ENCODE data around the gene C16orf54. TPM values are rescaled to one million over a fixed set of nuclear protein-coding genes. Genes with fewer than 3 reads are reported as not detected.
A peak's percentile ranks its signal among the peaks of the same experiment; 100 is the strongest.

The C16orf54 gene
- total and polyA plus RNA-seq, 2 of the 4 experiments (the other 2 are of a cell fraction), result not detected

- no peak overlapping the region for H2AFZ ChIP-seq (replicated peaks; ENCODE audit: low read length, poor library complexity)
- intact Hi-C loops (cut with micrococcal nuclease) (no loop called here), in situ Hi-C loops (cut with MboI; ENCODE audit: low sequenced_read_pairs) (no loop called here), dilution Hi-C loops (cut with HindIII; ENCODE audit: low sequenced_read_pairs, unreplicated experiment) (no loop called here)
- ATAC-seq (ENCODE audit: low read depth), result peak; percentile 60
- no peak overlapping the region for H2BK5ac ChIP-seq (ENCODE audit: low read depth, low read length, poor library complexity, severe bottlenecking)
- H2AK9ac ChIP-seq (replicated peaks; ENCODE audit: low read depth, low read length, poor library complexity), result no peak overlapping the region
- no peak overlapping the region for H3K56ac ChIP-seq (ENCODE audit: extremely low read depth, insufficient read depth, low read length)
- no peak overlapping the region for H4K8ac ChIP-seq (ENCODE audit: low read depth in 2 of 2, low read length in 2 of 2)
- H3K27ac ChIP-seq (ENCODE audit: insufficient read depth, low read length), result no peak overlapping the region
- peak; percentile 43 for DNase-seq
- no peak overlapping the region for H2BK120ac ChIP-seq (ENCODE audit: low read depth, low read length)
- H4K20me1 ChIP-seq (ENCODE audit: insufficient read depth, low read length), result no peaks in the 10 kb centered on the region
- H3K23ac ChIP-seq (ENCODE audit: low read depth, low read length), result no peak overlapping the region
- WGBS, 2 experiments (ENCODE audit: extremely low coverage in 2 of 2, insufficient read length in 1 of 2), result no CpG with 5 or more reads among the region's 4 CpGs
- no peak overlapping the region for H3K18ac ChIP-seq (ENCODE audit: low read depth, low read length)
- peaks cover 25% of the 10 kb centered on the region for H3K27me3 ChIP-seq (ENCODE audit: control insufficient read depth, insufficient read depth, low read length)
- no peak overlapping the region for H4K5ac ChIP-seq (ENCODE audit: low read depth, low read length)
- H2AK5ac ChIP-seq (ENCODE audit: low read depth, low read length), result no peak overlapping the region
- H3K4me1 ChIP-seq (ENCODE audit: control insufficient read depth, insufficient read depth, low read length), result peaks cover 1% of the 10 kb centered on the region; the same call in 1 of the 2 replicates
- H3K9me1 ChIP-seq (ENCODE audit: insufficient read depth, low read length), result no peaks in the 10 kb centered on the region
- no peak overlapping the region for H3K4me2 ChIP-seq (ENCODE audit: low read depth, low read length)
- no peak overlapping the region for H2BK20ac ChIP-seq (ENCODE audit: low read depth, low read length)
- no peaks in the 10 kb centered on the region for H3K9me3 ChIP-seq (ENCODE audit: control insufficient read depth, insufficient read depth, low read length)
- H3K79me1 ChIP-seq (ENCODE audit: low read depth in 1 of 2, low read length in 2 of 2), result no peaks in the 10 kb centered on the region
- ChIA-PET POLR2A (ENCODE audit: unreplicated experiment) (no interaction called here), CTCF (interaction anchor here (0.6 to 0.7 kb wide), 2 partner anchors 45 to 72 kb away, joined by 3 read pairs; no protein-coding TSS in a partner anchor)
- BruUV-seq (replicated peaks), result no TSS peak
- no peak overlapping the region for H3K14ac ChIP-seq (replicated peaks; ENCODE audit: low read depth, low read length)
- H3K36me3 ChIP-seq (ENCODE audit: control insufficient read depth, insufficient read depth, low read length), result no peaks in the 10 kb centered on the region
- H3K9ac ChIP-seq (ENCODE audit: low read depth, low read length), result no peak overlapping the region
- H3K4ac ChIP-seq (ENCODE audit: low read depth, low read length), result no peak overlapping the region
- no peak overlapping the region for H3K4me3 ChIP-seq (ENCODE audit: insufficient read depth, low read depth, low read length)
- H2BK15ac ChIP-seq (ENCODE audit: low read depth, low read length), result no peak overlapping the region
- TF ChIP-seq RAD21 (IDR thresholded peaks at IDR 0.05; ENCODE audit: low read length) (no peak), RCOR1 (IDR thresholded peaks at IDR 0.05; ENCODE audit: insufficient replicate concordance, low read length) (no peak), FOS (IDR thresholded peaks at IDR 0.05; ENCODE audit: low read depth, low read length) (peak; percentile 21; the same call in 1 of the 2 replicates), MXI1 (IDR thresholded peaks at IDR 0.05; ENCODE audit: borderline replicate concordance, low read depth, low read length) (no peak)
- H4K91ac ChIP-seq (ENCODE audit: insufficient read depth, low read depth, low read length), result no peak overlapping the region
These were observed 30.1 kb upstream of the C16orf54 start for GRCh38 chr16:29775742-29776408.

Measured in IMR-90 (cell line).